ENCODE data around the gene IGFBP7.

DNA sequence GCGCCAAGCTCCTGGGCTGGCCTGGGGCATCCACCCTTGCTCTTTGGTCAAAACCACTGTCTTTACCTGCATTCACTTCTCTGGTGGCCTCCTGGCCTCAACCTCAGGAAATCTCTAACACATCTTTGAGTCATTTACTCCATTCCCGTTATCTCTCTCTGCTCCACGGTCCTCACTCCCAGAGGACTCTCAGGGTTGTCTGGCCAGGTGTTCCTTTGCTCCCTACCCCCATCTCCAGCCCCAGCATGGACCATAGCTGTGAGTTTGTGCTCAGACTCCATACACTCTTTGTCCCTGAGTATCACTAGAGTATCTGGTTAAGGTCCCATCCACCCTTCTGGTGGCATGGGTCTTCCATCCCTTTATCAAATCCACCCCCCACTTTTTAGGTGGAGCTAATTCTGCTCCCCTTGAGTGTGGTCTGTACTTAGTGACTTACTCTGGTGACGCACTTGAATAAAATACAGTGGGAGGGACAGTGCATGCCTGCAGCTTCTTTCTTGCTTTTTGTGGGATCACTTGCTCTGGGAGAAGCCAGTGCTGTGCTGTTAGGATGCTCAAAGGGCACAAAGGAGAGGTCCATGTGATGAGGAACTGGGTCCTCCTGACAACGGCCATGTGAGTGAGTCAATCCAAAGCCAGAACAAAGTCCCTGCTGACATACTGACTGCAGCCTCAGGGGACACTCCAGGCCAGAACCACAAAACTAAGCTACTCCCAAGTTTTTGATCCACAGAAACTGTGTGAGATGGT lies 44.3 kb downstream of the IGFBP7 start:
- TF ChIP-seq POLR2A (IDR thresholded peaks at IDR 0.05): no peak
- TF ChIP-seq, protein P1, sequence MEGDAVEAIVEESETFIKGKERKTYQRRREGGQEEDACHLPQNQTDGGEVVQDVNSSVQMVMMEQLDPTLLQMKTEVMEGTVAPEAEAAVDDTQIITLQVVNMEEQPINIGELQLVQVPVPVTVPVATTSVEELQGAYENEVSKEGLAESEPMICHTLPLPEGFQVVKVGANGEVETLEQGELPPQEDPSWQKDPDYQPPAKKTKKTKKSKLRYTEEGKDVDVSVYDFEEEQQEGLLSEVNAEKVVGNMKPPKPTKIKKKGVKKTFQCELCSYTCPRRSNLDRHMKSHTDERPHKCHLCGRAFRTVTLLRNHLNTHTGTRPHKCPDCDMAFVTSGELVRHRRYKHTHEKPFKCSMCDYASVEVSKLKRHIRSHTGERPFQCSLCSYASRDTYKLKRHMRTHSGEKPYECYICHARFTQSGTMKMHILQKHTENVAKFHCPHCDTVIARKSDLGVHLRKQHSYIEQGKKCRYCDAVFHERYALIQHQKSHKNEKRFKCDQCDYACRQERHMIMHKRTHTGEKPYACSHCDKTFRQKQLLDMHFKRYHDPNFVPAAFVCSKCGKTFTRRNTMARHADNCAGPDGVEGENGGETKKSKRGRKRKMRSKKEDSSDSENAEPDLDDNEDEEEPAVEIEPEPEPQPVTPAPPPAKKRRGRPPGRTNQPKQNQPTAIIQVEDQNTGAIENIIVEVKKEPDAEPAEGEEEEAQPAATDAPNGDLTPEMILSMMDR (IDR thresholded peaks at IDR 0.05): no peak

Data from uterus (tissue), 2 donors.